HG03025 (cell line): ENCODE results near the gene TLL1.

ENCODE experiments used
- ATAC-seq: cut with Tn5 transposase; IDR thresholded peaks from one replicate; pipeline ENCODE4 v1.9.1; 2021; ENCODE audit warnings: mild to moderate bottlenecking, moderate library complexity; ENCODE audit not compliant: unreplicated experiment, low FRiP score

TLL1 gene

GRCh38 chr4:165879641-165880040 is 6.6 kb downstream of the TLL1 start:
- ATAC-seq, result no peak

GRCh38 chr4:165894159-165894558 is 21.1 kb downstream of the TLL1 start:
- ATAC-seq, result no peak

GRCh38 chr4:165905405-165906027 is 32.5 kb downstream of the TLL1 start:
- no peak for ATAC-seq

- no peak for ATAC-seq
Measured at GRCh38 chr4:165906272-165906671, 33.2 kb downstream of the TLL1 start.

- ATAC-seq, result no peak
Measured at GRCh38 chr4:165909947-165910346, 36.9 kb downstream of the TLL1 start.

GRCh38 chr4:165915215-165915614 is 42.2 kb downstream of the TLL1 start:
- ATAC-seq, result no peak

GRCh38 chr4:165921546-165921945 is 48.5 kb downstream of the TLL1 start:
- ATAC-seq, result no peak

GRCh38 chr4:165922747-165923146 is 49.7 kb downstream of the TLL1 start:
- no peak for ATAC-seq

- ATAC-seq, result no peak
Measured at GRCh38 chr4:165926307-165926706, 53.3 kb downstream of the TLL1 start.

GRCh38 chr4:165927366-165927765 is 54.3 kb downstream of the TLL1 start:
- ATAC-seq, result no peak

- ATAC-seq, result no peak
Measured at GRCh38 chr4:165927815-165928214, 54.8 kb downstream of the TLL1 start.

GRCh38 chr4:165928601-165929000 is 55.6 kb downstream of the TLL1 start:
- ATAC-seq, result no peak

- no peak for ATAC-seq
Measured at GRCh38 chr4:165929662-165930061, 56.6 kb downstream of the TLL1 start.

GRCh38 chr4:165931741-165932140 is 58.7 kb downstream of the TLL1 start:
- ATAC-seq, result no peak

GRCh38 chr4:165944900-165945299 is 71.9 kb downstream of the TLL1 start:
- no peak for ATAC-seq

GRCh38 chr4:165945991-165946390 is 73.0 kb downstream of the TLL1 start:
- ATAC-seq, result no peak

- no peak for ATAC-seq
Measured at GRCh38 chr4:165947019-165947418, 74.0 kb downstream of the TLL1 start.

- no peak for ATAC-seq
Measured at GRCh38 chr4:165953181-165953580, 80.1 kb downstream of the TLL1 start.

- ATAC-seq, result no peak
Measured at GRCh38 chr4:165963621-165964020, 90.6 kb downstream of the TLL1 start.

GRCh38 chr4:165964591-165964990 is 91.6 kb downstream of the TLL1 start:
- no peak for ATAC-seq

- no peak for ATAC-seq
Measured at GRCh38 chr4:165965503-165965902, 92.5 kb downstream of the TLL1 start.

- no peak for ATAC-seq
Measured at GRCh38 chr4:165966833-165967232, 93.8 kb downstream of the TLL1 start.

- no peak for ATAC-seq
Measured at GRCh38 chr4:165967486-165967885, 94.4 kb downstream of the TLL1 start.
